Activated CD4-positive, alpha-beta memory T cell treated with anti-CD3 and anti-CD28 coated beads, Interleukin-2, amount 10 ng/mL, durations not matched to agents 7 days and 5 days (primary cell): Measurements from ENCODE around the gene SMAD2. TPM values are rescaled to one million over a fixed set of nuclear protein-coding genes. Genes with fewer than 3 reads are reported as not detected.

Experiments
- CTCF ChIA-PET: fragments of 350-600 bp; sonication (Branson Sonifier 250); formaldehyde crosslinking; loops from one replicate; lab custom pipeline; 2021; ENCODE audit warnings: antibody characterized with exemption, inconsistent platforms; lab: Charles Lee
- POLR2A ChIA-PET: fragments of 350-600 bp; sonication (Branson Sonifier 250); formaldehyde crosslinking; loops from one replicate; lab custom pipeline; 2021; ENCODE audit warnings: antibody characterized with exemption; lab: Charles Lee
- DNase-seq: peaks from one replicate; pipeline ENCODE4 v3.0.0-alpha.2; 2020
- H3K27ac Mint-ChIP-seq: one replicate; pipeline ENCODE4 v1.8.0; 2021; ENCODE audit warnings: mild to moderate bottlenecking, mixed read lengths
- H3K27me3 Mint-ChIP-seq: one replicate; pipeline ENCODE4 v1.8.0; 2021; ENCODE audit warnings: mixed read lengths
- H3K36me3 Mint-ChIP-seq: one replicate; pipeline ENCODE4 v1.8.0; 2021; ENCODE audit warnings: low read depth, mixed read lengths
- H3K4me1 Mint-ChIP-seq: one replicate; pipeline ENCODE4 v1.8.0; 2021; ENCODE audit warnings: mixed read lengths
- H3K4me3 Mint-ChIP-seq: one replicate; pipeline ENCODE4 v1.8.0; 2021; ENCODE audit warnings: mild to moderate bottlenecking, mixed read lengths
- H3K9me3 Mint-ChIP-seq: one replicate; pipeline ENCODE4 v1.8.0; 2021; ENCODE audit warnings: mixed read lengths
- total RNA-seq, 2 experiments: library from RNA; stranded (reverse); gene quantifications; one replicate each; pipeline ENCODE4 v1.2.3, GENCODE V29; 2021

The SMAD2 gene
- total RNA-seq, 2 experiments from 2014 or later: 170 to 174 TPM

- no peaks in the 10 kb centered on the region for H3K27me3 Mint-ChIP-seq
- peaks cover 54% of the 10 kb centered on the region for H3K36me3 Mint-ChIP-seq
- H3K9me3 Mint-ChIP-seq: no peaks in the 10 kb centered on the region
- no peak overlapping the region for H3K4me3 Mint-ChIP-seq
- POLR2A ChIA-PET: interaction anchor here (0.7 kb wide), 1 partner anchor 10 kb away, joined by 3 read pairs; no protein-coding TSS in a partner anchor
- no peak for DNase-seq
- H3K27ac Mint-ChIP-seq: no peak overlapping the region
- CTCF ChIA-PET: interaction anchor here (0.7 to 1.0 kb wide), 2 partner anchors 14 to 110 kb away, joined by 6 read pairs; no protein-coding TSS in a partner anchor
- H3K4me1 Mint-ChIP-seq: peaks cover 36% of the 10 kb centered on the region
These were observed 43.2 kb downstream of the SMAD2 start for GRCh38 chr18:47887227-47887626.

- Mint-ChIP-seq H3K27ac (no peak overlapping the region), H3K27me3 (no peaks in the 10 kb centered on the region), H3K36me3 (peaks cover 56% of the 10 kb centered on the region), H3K9me3 (no peaks in the 10 kb centered on the region), H3K4me3 (no peak overlapping the region), H3K4me1 (peaks cover 24% of the 10 kb centered on the region)
- CTCF ChIA-PET: interaction anchor here (1.3 kb wide), 1 partner anchor 114 kb away, joined by 4 read pairs; no protein-coding TSS in a partner anchor
- POLR2A ChIA-PET: no interaction called here
- DNase-seq: no peak
These were observed 46.6 kb downstream of the SMAD2 start for GRCh38 chr18:47883771-47884413.

GRCh38 chr18:47882641-47883040, 47.8 kb downstream of the SMAD2 start:
- Mint-ChIP-seq H3K4me3 (no peak overlapping the region), H3K9me3 (no peaks in the 10 kb centered on the region), H3K36me3 (peaks cover 48% of the 10 kb centered on the region), H3K27me3 (no peaks in the 10 kb centered on the region), H3K4me1 (peaks cover 13% of the 10 kb centered on the region), H3K27ac (no peak overlapping the region)
- ChIA-PET CTCF (no interaction called here), POLR2A (no interaction called here)
- DNase-seq: no peak

GRCh38 chr18:47881752-47882455, 48.6 kb downstream of the SMAD2 start:
- H3K4me1 Mint-ChIP-seq: peaks cover 11% of the 10 kb centered on the region
- ChIA-PET CTCF (no interaction called here), POLR2A (no interaction called here)
- no peaks in the 10 kb centered on the region for H3K9me3 Mint-ChIP-seq
- no peaks in the 10 kb centered on the region for H3K27me3 Mint-ChIP-seq
- H3K4me3 Mint-ChIP-seq: no peak overlapping the region
- no peak overlapping the region for H3K27ac Mint-ChIP-seq
- no peak for DNase-seq
- H3K36me3 Mint-ChIP-seq: peaks cover 40% of the 10 kb centered on the region

- POLR2A ChIA-PET: no interaction called here
- H3K9me3 Mint-ChIP-seq: no peaks in the 10 kb centered on the region
These were observed 49.4 kb downstream of the SMAD2 start for GRCh38 chr18:47881042-47881441.

GRCh38 chr18:47877892-47878291, 52.6 kb downstream of the SMAD2 start:
- H3K27me3 Mint-ChIP-seq: no peaks in the 10 kb centered on the region
- peaks cover 30% of the 10 kb centered on the region for H3K36me3 Mint-ChIP-seq
- H3K4me1 Mint-ChIP-seq: peaks cover 12% of the 10 kb centered on the region
- DNase-seq: no peak
- H3K27ac Mint-ChIP-seq: no peak overlapping the region
- POLR2A ChIA-PET: interaction anchor here (0.7 to 1.3 kb wide), 2 partner anchors 47 to 53 kb away, joined by 3 to 4 read pairs; no protein-coding TSS in a partner anchor
- H3K9me3 Mint-ChIP-seq: no peaks in the 10 kb centered on the region
- CTCF ChIA-PET: no interaction called here
- H3K4me3 Mint-ChIP-seq: no peak overlapping the region

More at GRCh38 chr18:47881042-47881441, 49.4 kb downstream of the SMAD2 start:
- H3K36me3 Mint-ChIP-seq: peaks cover 39% of the 10 kb centered on the region
- DNase-seq: no peak
- CTCF ChIA-PET: no interaction called here
- H3K27me3 Mint-ChIP-seq: no peaks in the 10 kb centered on the region
- H3K4me3 Mint-ChIP-seq: no peak overlapping the region
- no peak overlapping the region for H3K27ac Mint-ChIP-seq
- H3K4me1 Mint-ChIP-seq: peaks cover 13% of the 10 kb centered on the region

GRCh38 chr18:47876813-47877212, 53.6 kb downstream of the SMAD2 start:
- POLR2A ChIA-PET: no interaction called here
- H3K9me3 Mint-ChIP-seq: no peaks in the 10 kb centered on the region
- no peak overlapping the region for H3K4me3 Mint-ChIP-seq
- H3K36me3 Mint-ChIP-seq: peaks cover 24% of the 10 kb centered on the region
- no peaks in the 10 kb centered on the region for H3K27me3 Mint-ChIP-seq
- H3K27ac Mint-ChIP-seq: no peak overlapping the region
- no peak for DNase-seq
- peaks cover 12% of the 10 kb centered on the region for H3K4me1 Mint-ChIP-seq
- CTCF ChIA-PET: interaction anchor here (0.6 kb wide), 1 partner anchor 95 kb away, joined by 4 read pairs; no protein-coding TSS in a partner anchor

- Mint-ChIP-seq H3K4me1 (peaks cover 21% of the 10 kb centered on the region), H3K27me3 (no peaks in the 10 kb centered on the region), H3K27ac (no peak overlapping the region), H3K4me3 (no peak overlapping the region), H3K9me3 (no peaks in the 10 kb centered on the region), H3K36me3 (peaks cover 22% of the 10 kb centered on the region)
- POLR2A ChIA-PET: no interaction called here
- no peak for DNase-seq
- CTCF ChIA-PET: interaction anchor here (0.6 kb wide), 1 partner anchor 13 kb away, joined by 6 read pairs; no protein-coding TSS in a partner anchor
These were observed 56.8 kb downstream of the SMAD2 start for GRCh38 chr18:47873625-47874024.

- DNase-seq: no peak
- Mint-ChIP-seq H3K36me3 (peaks cover 30% of the 10 kb centered on the region), H3K9me3 (no peaks in the 10 kb centered on the region), H3K4me3 (no peak overlapping the region), H3K27me3 (no peaks in the 10 kb centered on the region), H3K27ac (no peak overlapping the region), H3K4me1 (peaks cover 22% of the 10 kb centered on the region)
- ChIA-PET POLR2A (no interaction called here), CTCF (no interaction called here)
These were observed 58.0 kb downstream of the SMAD2 start for GRCh38 chr18:47872426-47872825.

- H3K27ac Mint-ChIP-seq: no peak overlapping the region
- H3K9me3 Mint-ChIP-seq: no peaks in the 10 kb centered on the region
- CTCF ChIA-PET: interaction anchor here (0.9 to 1.0 kb wide), 2 partner anchors 22 to 39 kb away, joined by 3 read pairs; no protein-coding TSS in a partner anchor
- H3K36me3 Mint-ChIP-seq: peaks cover 35% of the 10 kb centered on the region
- H3K4me3 Mint-ChIP-seq: no peak overlapping the region
- H3K27me3 Mint-ChIP-seq: no peaks in the 10 kb centered on the region
- DNase-seq: no peak
- peaks cover 21% of the 10 kb centered on the region for H3K4me1 Mint-ChIP-seq
- POLR2A ChIA-PET: interaction anchor here (1.1 kb wide), 1 partner anchor 47 kb away, joined by 3 read pairs; no protein-coding TSS in a partner anchor
These were observed 59.2 kb downstream of the SMAD2 start for GRCh38 chr18:47871288-47871687.

- Mint-ChIP-seq H3K36me3 (peaks cover 37% of the 10 kb centered on the region), H3K27ac (no peak overlapping the region), H3K4me1 (peaks cover 21% of the 10 kb centered on the region), H3K9me3 (no peaks in the 10 kb centered on the region), H3K4me3 (no peak overlapping the region), H3K27me3 (no peaks in the 10 kb centered on the region)
- DNase-seq: no peak
- ChIA-PET POLR2A (interaction anchor here (1.1 kb wide), 1 partner anchor 47 kb away, joined by 3 read pairs; no protein-coding TSS in a partner anchor), CTCF (interaction anchor here (0.9 to 1.0 kb wide), 2 partner anchors 22 to 40 kb away, joined by 3 read pairs; no protein-coding TSS in a partner anchor)
These were observed 59.9 kb downstream of the SMAD2 start for GRCh38 chr18:47870605-47871004.

- Mint-ChIP-seq H3K27ac (no peak overlapping the region), H3K36me3 (peaks cover 51% of the 10 kb centered on the region), H3K27me3 (no peaks in the 10 kb centered on the region), H3K4me3 (no peak overlapping the region), H3K4me1 (peaks cover 14% of the 10 kb centered on the region), H3K9me3 (no peaks in the 10 kb centered on the region)
- POLR2A ChIA-PET: no interaction called here
- no peak for DNase-seq
- CTCF ChIA-PET: no interaction called here
These were observed 61.7 kb downstream of the SMAD2 start for GRCh38 chr18:47868744-47869143.

- Mint-ChIP-seq H3K36me3 (peaks cover 71% of the 10 kb centered on the region), H3K4me3 (no peak overlapping the region), H3K9me3 (no peaks in the 10 kb centered on the region), H3K4me1 (peaks cover 6% of the 10 kb centered on the region), H3K27me3 (no peaks in the 10 kb centered on the region), H3K27ac (no peak overlapping the region)
- no peak for DNase-seq
- ChIA-PET CTCF (no interaction called here), POLR2A (no interaction called here)
These were observed 65.3 kb downstream of the SMAD2 start for GRCh38 chr18:47865183-47865582.
